Parietal lobe (tissue), 1 donor: ENCODE data around the gene ELOA2. TPM values are rescaled to one million over a fixed set of nuclear protein-coding genes. Genes with fewer than 3 reads are reported as not detected.

Source experiments
- total RNA-seq: library from RNA; depleted of rRNA; stranded (reverse); fragments of >200 nt; gene quantifications from one replicate; pipeline ENCODE4 v1.2.3, GENCODE V29; 2014

ELOA2 gene, protein sequence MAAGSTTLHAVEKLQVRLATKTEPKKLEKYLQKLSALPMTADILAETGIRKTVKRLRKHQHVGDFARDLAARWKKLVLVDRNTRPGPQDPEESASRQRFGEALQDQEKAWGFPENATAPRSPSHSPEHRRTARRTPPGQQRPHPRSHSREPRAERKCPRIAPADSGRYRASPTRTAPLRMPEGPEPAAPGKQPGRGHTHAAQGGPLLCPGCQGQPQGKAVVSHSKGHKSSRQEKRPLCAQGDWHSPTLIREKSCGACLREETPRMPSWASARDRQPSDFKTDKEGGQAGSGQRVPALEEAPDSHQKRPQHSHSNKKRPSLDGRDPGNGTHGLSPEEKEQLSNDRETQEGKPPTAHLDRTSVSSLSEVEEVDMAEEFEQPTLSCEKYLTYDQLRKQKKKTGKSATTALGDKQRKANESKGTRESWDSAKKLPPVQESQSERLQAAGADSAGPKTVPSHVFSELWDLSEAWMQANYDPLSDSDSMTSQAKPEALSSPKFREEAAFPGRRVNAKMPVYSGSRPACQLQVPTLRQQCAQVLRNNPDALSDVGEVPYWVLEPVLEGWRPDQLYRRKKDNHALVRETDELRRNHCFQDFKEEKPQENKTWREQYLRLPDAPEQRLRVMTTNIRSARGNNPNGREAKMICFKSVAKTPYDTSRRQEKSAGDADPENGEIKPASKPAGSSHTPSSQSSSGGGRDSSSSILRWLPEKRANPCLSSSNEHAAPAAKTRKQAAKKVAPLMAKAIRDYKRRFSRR
- total RNA-seq = not detected

DNA sequence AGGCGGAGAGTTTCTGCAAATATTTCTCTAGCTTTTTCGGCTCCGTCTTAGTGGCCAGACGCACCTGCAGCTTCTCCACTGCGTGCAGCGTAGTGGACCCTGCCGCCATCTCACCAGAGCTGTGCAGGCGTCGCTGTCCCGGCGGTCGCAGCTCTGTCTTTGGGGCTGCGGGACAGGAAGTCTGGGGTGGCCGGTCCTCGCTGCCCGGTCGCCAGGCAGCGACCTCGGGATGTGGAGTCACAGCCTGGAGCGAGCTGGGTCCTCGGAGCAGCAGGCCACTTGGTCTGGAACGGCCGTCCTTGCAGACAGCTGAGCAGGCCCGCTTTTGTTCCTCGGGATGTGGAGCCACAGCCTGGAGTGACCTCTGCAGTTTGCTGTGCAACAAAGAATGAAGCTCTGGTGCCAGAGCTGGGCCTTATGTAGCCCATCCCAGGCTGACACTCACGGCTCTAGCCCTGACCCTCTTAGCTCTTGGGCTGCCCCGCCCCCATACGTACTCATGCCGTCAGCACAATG lies at the start of gene ELOA2:
ELOA2 (minus strand) TSS at position 466 of the 516 bp plus-strand sequence; CDS start at position 109, 357 bp downstream.

Other genes starting within 250 kb of the ELOA2 start
- gene PIAS2, start 118.1 kb downstream of the ELOA2 start, total RNA-seq = 98.3 TPM
- 3.1 TPM for gene KATNAL2, start 118.0 kb downstream of the ELOA2 start, total RNA-seq
- gene HDHD2, start 114.9 kb upstream of the ELOA2 start, total RNA-seq = 38.8 TPM
- 15.7 TPM for gene IER3IP1, start 140.7 kb upstream of the ELOA2 start, total RNA-seq
- gene SKOR2, start 216.0 kb upstream of the ELOA2 start, total RNA-seq = not detected